Measurements from ENCODE around the gene KRT77. TPM values are rescaled to one million over a fixed set of nuclear protein-coding genes. Genes with fewer than 3 reads are reported as not detected.

The KRT77 gene
- total and polyA plus RNA-seq, 10 of the 15 experiments (the other 5 are each of a cell fraction or from before 2014, with no cell fraction given): not detected

GRCh38 chr12:52676163-52676562, 27.2 kb downstream of the KRT77 start (continued):
- TF ChIP-seq ZSCAN29 (IDR thresholded peaks at IDR 0.05) (no peak), JUND (IDR thresholded peaks at IDR 0.05; ENCODE audit: low read depth, low read length) (no peak), RB1 (IDR thresholded peaks at IDR 0.05; ENCODE audit: borderline replicate concordance) (no peak), ZNF274 (IDR thresholded peaks at IDR 0.05; ENCODE audit: insufficient read depth, insufficient read length) (no peak), FOXM1 (IDR thresholded peaks at IDR 0.05; ENCODE audit: low read depth, low read length) (no peak), GABPA (IDR thresholded peaks at IDR 0.05; ENCODE audit: low read depth) (no peak), BMI1 (IDR thresholded peaks at IDR 0.05; ENCODE audit: borderline replicate concordance) (no peak), ZBTB40 (IDR thresholded peaks at IDR 0.05; ENCODE audit: borderline replicate concordance) (no peak), TBL1XR1 (IDR thresholded peaks at IDR 0.05; ENCODE audit: low read depth, low read length) (no peak), JUNB (IDR thresholded peaks at IDR 0.05) (no peak), CHD2 (IDR thresholded peaks at IDR 0.05; ENCODE audit: borderline replicate concordance, low read depth, low read length) (no peak)
- TF ChIP-seq, protein P1, sequence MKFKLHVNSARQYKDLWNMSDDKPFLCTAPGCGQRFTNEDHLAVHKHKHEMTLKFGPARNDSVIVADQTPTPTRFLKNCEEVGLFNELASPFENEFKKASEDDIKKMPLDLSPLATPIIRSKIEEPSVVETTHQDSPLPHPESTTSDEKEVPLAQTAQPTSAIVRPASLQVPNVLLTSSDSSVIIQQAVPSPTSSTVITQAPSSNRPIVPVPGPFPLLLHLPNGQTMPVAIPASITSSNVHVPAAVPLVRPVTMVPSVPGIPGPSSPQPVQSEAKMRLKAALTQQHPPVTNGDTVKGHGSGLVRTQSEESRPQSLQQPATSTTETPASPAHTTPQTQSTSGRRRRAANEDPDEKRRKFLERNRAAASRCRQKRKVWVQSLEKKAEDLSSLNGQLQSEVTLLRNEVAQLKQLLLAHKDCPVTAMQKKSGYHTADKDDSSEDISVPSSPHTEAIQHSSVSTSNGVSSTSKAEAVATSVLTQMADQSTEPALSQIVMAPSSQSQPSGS (IDR thresholded peaks at IDR 0.05; ENCODE audit: low read length): no peak
- TF ChIP-seq, protein P2, sequence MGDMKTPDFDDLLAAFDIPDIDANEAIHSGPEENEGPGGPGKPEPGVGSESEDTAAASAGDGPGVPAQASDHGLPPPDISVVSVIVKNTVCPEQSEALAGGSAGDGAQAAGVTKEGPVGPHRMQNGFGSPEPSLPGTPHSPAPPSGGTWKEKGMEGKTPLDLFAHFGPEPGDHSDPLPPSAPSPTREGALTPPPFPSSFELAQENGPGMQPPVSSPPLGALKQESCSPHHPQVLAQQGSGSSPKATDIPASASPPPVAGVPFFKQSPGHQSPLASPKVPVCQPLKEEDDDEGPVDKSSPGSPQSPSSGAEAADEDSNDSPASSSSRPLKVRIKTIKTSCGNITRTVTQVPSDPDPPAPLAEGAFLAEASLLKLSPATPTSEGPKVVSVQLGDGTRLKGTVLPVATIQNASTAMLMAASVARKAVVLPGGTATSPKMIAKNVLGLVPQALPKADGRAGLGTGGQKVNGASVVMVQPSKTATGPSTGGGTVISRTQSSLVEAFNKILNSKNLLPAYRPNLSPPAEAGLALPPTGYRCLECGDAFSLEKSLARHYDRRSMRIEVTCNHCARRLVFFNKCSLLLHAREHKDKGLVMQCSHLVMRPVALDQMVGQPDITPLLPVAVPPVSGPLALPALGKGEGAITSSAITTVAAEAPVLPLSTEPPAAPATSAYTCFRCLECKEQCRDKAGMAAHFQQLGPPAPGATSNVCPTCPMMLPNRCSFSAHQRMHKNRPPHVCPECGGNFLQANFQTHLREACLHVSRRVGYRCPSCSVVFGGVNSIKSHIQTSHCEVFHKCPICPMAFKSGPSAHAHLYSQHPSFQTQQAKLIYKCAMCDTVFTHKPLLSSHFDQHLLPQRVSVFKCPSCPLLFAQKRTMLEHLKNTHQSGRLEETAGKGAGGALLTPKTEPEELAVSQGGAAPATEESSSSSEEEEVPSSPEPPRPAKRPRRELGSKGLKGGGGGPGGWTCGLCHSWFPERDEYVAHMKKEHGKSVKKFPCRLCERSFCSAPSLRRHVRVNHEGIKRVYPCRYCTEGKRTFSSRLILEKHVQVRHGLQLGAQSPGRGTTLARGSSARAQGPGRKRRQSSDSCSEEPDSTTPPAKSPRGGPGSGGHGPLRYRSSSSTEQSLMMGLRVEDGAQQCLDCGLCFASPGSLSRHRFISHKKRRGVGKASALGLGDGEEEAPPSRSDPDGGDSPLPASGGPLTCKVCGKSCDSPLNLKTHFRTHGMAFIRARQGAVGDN (IDR thresholded peaks at IDR 0.05): no peak

All from GM12878 (cell line).